NCI-H2029 treated with DMSO at 0.1 percent for 48 hours (cell line): ENCODE measurements around the gene LAMB1.
A peak's percentile ranks its signal among the peaks of the same experiment; 100 is the strongest.

Experiments
- DNase-seq: peaks from one replicate; lab custom pipeline; 2025; lab: John Stamatoyannopoulos, UW

The LAMB1 gene

GRCh38 chr7:107998660-107999480 lies 4.1 kb downstream of the LAMB1 start:
- no peak for DNase-seq

DNA sequence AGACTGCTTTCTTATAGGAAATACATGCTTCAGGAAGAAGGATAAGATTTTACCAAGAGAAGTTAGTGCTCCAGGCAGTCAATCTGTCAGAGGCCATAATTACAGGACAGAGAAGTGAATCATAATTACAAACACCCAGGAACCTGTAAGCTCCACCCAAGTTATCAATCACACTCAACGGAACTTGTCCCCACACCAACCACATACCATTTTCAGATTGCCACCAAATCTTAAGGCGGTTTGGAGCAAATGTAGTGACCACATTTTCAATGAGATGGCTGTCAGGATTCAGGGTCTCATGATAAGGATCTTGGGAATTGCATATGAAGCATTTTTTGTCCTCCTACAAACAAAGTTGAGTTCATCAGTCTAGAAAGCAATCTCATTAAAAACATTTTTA lies 4.8 kb downstream of the LAMB1 start:
- DNase-seq = no peak

- no peak for DNase-seq
Observed at GRCh38 chr7:107996072-107996882, 6.7 kb downstream of the LAMB1 start.

- no peak for DNase-seq
Observed at GRCh38 chr7:107995184-107996071, 7.5 kb downstream of the LAMB1 start.

- no peak for DNase-seq
Observed at GRCh38 chr7:107994421-107995030, 8.4 kb downstream of the LAMB1 start.

DNA sequence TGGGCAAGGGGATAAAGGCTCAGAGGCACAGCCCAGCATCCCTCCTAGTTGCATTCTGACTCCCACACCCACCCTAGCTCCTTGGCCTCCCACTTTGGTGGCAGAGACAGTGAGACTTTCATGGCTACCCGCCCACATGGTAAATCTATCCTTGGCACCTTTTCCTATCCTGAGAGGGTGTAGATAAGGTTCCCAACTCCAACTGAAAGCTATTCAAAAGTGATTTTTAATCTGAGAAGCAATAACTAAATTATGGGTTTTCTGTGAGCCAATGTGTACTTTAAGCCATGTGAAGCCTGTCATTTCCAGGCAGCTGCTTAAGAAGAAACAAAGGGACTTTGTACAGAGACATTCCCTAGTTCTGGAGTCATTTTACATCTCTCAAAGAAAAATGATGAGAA lies 9.1 kb downstream of the LAMB1 start:
- no peak for DNase-seq

DNA sequence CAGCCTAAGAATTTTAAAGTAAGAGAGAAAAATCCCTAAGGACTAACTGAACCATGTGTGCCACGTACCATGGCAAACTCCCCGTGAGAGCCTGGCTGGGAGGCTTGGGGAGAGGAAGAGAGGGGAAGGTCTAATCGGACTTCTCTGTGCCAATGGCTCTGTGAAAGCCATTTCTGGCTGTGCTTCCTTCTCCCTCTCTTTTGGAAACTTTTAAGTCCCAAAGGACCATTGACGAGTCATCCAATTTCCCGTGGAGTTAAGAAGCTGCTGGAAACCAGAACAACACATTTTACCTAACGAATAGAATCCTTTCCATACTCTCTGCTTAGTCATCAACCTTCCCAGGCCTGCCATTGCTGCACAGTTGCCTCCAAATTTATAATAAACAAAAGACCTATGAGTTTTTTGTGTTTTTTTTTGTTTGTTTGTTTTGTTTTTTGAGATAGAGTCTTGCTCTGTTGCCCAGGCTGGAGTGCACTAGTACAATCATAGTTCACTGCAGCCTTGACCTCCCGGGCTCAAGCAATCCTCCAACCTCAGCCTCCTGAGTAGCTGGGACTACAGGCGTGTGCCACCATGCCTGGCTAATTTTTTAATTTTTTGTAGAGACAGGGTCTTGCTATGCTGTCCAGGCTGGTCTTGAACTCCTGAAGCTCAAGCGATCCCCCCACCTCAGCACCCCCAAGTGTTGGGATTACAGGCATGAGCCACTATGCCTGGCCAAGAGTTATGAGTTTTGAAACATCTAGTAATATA lies 13.2 kb downstream of the LAMB1 start:
- DNase-seq = no peak

GRCh38 chr7:107982918-107983389 lies 20.0 kb downstream of the LAMB1 start:
- peak; percentile 77 for DNase-seq

DNA sequence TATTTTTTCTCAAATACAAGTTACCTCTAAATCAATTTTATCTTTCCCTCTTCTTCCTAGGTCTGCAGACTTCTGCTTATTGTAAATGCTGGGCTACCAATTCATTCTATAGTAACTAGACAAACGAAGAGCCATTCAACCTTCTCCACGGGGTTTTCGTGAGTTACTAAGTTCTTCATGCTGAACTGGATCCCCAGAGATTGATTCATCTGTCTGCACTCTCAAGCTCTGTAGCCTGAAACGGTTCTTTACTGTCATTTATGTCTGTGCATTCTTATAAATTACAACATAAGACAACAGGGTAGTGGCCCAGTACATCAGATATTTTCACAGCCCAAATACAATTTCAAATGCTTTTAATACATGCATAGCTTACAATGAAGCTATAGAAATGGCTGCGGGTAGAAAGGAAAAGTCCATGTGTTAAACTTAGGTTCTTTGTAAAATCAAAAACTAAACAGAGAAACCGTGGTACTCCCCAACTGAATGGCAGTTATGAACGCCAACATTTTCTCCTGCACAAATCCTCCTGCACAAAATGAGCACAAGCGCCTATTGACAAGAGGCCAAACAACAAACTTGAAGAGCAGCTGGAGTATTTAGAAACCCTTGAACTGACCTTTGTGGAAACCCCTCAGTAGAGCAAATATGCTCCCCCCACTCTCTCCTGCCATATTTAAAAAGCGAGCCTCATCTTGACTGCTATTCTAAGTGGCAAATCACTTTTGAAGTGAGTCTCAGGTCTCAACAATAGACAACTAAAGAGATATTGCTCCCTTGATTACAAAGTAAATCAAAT lies 20.7 kb downstream of the LAMB1 start:
- peak; percentile 89 for DNase-seq

GRCh38 chr7:107981466-107981865 lies 21.5 kb downstream of the LAMB1 start:
- no peak for DNase-seq

DNA sequence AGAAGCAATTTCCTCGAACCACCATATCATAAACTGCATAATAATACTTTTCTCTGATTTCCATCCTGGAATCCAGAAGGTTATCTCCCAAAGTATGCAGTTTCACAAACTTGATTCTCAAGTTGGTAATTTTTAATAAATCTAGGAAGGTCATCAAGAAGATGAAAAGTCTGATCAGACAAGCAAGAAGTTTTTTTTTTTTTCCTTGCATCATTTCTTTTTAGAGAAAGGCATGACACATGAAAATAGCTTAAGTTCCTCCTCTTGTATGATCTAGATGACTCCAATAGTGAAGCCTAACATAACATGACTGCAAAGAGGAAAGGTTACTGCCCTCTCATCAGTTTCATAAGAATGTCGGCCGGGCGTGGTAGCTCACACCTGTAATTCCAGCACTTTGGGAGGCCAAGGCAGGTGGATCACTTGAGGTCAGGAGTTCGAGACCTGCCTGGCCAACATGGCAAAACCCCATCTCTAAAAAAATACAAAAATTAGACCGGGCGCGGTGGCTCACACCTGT lies 22.2 kb downstream of the LAMB1 start:
- no peak for DNase-seq

DNA sequence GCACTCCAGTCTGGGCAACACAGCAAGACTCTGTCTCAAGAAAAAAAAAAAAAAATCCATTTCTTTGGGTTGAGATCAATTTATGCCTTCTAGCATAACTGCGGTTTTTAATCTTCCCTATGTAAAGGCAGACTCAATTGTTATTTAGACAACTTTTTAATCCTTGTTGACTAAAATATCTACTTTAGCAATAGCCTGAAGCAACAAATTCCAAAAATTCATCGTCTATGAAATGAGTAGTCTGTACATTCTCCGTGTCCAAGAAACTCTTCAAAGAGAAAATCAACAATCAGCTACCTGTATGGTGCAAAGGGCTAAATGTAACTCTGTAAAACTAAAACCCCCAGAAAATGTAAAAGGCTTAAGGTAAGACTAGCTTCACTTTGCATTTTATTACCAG lies 22.8 kb downstream of the LAMB1 start:
- DNase-seq = no peak

DNA sequence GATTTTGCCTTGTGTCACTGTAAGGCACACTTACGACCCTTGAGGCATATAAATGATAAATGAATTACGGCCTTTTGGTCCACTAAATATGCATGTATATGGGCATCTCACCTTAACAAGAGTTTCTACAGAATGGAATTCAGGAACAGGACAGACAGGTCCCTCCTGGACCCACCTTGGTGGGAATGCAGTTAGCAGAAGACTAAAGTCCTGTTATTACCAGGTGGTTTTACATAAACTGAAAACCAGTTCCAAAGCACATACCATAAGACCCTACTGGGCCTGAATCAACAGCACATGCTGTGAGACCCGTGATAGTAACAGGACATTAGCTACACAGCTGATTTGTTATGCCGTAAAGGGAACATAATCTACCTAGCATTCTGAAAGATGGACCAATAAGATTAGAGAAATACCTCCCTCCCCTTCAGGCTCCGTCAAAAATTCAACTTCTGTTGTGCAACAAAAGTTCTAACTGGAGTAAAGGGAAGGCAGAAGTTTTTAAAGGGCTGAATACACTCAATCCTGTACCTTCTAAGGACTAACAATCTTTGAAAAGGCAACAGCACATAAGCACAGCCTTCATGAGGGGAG lies 24.0 kb downstream of the LAMB1 start:
- DNase-seq = no peak

GRCh38 chr7:107977048-107977447 lies 25.9 kb downstream of the LAMB1 start:
- no peak for DNase-seq

DNA sequence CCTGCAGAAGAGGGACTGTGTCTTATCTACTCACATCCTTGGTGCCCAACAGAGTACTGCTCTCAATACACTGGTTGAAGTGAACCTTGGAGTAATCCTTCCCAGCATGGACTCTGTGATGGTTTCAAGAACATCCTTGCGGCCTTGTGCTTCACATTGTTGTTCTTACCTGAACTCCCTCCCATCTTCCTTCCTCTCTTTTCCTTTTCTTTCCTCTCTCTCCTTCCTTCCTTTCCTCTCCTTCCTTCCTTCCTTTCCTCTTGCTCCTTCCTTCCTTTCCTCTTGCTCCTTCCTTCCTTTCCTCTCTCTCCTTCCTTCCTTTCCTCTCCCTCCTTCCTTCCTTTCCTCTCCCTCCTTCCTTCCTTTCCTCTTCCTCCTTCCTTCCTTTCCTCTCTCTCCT lies 26.3 kb downstream of the LAMB1 start:
- no peak for DNase-seq

- DNase-seq = no peak
Observed at GRCh38 chr7:107975394-107976013, 27.5 kb downstream of the LAMB1 start.

GRCh38 chr7:107973861-107974260 lies 29.1 kb downstream of the LAMB1 start:
- no peak for DNase-seq

DNA sequence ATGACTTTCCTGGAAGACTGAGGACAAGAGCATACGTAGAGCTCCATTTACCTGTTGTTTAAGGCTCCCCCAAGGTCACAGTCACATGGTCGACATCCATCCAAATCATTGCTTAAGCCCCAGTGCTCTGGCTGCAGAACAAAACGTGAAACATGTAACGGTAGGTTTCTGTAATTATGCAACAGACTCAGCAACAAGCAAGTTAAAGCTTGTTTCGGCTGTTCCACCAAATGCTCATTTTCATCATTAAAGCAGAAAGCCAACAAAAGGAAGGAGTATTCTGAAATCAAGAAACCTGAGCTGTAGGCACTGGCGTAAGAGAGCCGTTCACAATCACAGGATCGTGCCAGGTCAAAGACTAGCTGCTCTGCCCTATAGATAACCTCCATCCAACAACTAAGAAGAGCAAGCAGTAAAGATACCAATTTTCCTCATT lies 30.0 kb downstream of the LAMB1 start:
- DNase-seq = no peak

GRCh38 chr7:107972075-107972482 lies 30.9 kb downstream of the LAMB1 start:
- DNase-seq = no peak
